ENCODE results near the gene FURIN.
A peak's percentile ranks its signal among the peaks of the same experiment; 100 is the strongest.
"Not testable (repeated sequence)": the region's sequence is repeated elsewhere in the genome, so short reads cannot be mapped to it uniquely, and the experiment has no call there.

The FURIN gene

GRCh38 chr15:90882781-90883525 lies 14.6 kb downstream of the FURIN start:
- DNase-seq (ENCODE audit: low read depth in 2 of 2) = no peak

GRCh38 chr15:90883526-90883975 lies 15.2 kb downstream of the FURIN start:
- DNase-seq (ENCODE audit: low read depth in 2 of 2) = no peak

GRCh38 chr15:90883976-90884718 lies 15.8 kb downstream of the FURIN start, which contains the start of gene FES:
FES (plus strand) TSS chr15:90884504; CDS start chr15:90885046, 542 bp downstream.
- no peak for DNase-seq (ENCODE audit: low read depth in 2 of 2)

- no peak for DNase-seq (ENCODE audit: low read depth in 2 of 2)
Measured at GRCh38 chr15:90884719-90885431, 16.5 kb downstream of the FURIN start.

- DNase-seq (ENCODE audit: low read depth in 2 of 2) = peak; percentile 50 to 64
Measured at GRCh38 chr15:90885432-90886290, 17.3 kb downstream of the FURIN start.

GRCh38 chr15:90886291-90886614 lies 17.9 kb downstream of the FURIN start:
- DNase-seq (ENCODE audit: low read depth in 2 of 2) = no peak

- DNase-seq (ENCODE audit: low read depth in 2 of 2) = no peak
Measured at GRCh38 chr15:90887037-90887481, 18.7 kb downstream of the FURIN start.

GRCh38 chr15:90889313-90889730 lies 20.9 kb downstream of the FURIN start:
- no peak for DNase-seq (ENCODE audit: low read depth in 2 of 2)

GRCh38 chr15:90889736-90890456 lies 21.5 kb downstream of the FURIN start:
- DNase-seq (ENCODE audit: low read depth in 2 of 2) = no peak

GRCh38 chr15:90890839-90891238 lies 22.5 kb downstream of the FURIN start:
- no peak for DNase-seq (ENCODE audit: low read depth in 2 of 2)

GRCh38 chr15:90891346-90891949 lies 23.1 kb downstream of the FURIN start:
- DNase-seq (ENCODE audit: low read depth in 2 of 2) = no peak

GRCh38 chr15:90892023-90892422 lies 23.6 kb downstream of the FURIN start:
- DNase-seq (ENCODE audit: low read depth in 2 of 2) = no peak

GRCh38 chr15:90892498-90893174 lies 24.2 kb downstream of the FURIN start:
- DNase-seq (ENCODE audit: low read depth in 2 of 2) = no peak

GRCh38 chr15:90893175-90894090 lies 25.0 kb downstream of the FURIN start:
- no peak for DNase-seq (ENCODE audit: low read depth in 2 of 2)

- no peak for DNase-seq (ENCODE audit: low read depth in 2 of 2)
Measured at GRCh38 chr15:90895571-90896117, 27.3 kb downstream of the FURIN start.

GRCh38 chr15:90897131-90897655 lies 28.8 kb downstream of the FURIN start:
- not testable (repeated sequence) for DNase-seq (ENCODE audit: low read depth in 2 of 2)

- DNase-seq (ENCODE audit: low read depth in 2 of 2) = no peak
Measured at GRCh38 chr15:90901175-90902039, 33.0 kb downstream of the FURIN start.

Data from activated CD8-positive, alpha-beta memory T cell treated with anti-CD3 and anti-CD28 coated beads for 4 hours (primary cell).